GM15510 (cell line): ENCODE results near the gene KCNMA1.

Experiments used
- POLR2A ChIP-seq: IDR thresholded peaks from 3 replicates; pipeline ENCODE4 v1.6.1; 2011; ENCODE audit warnings: borderline replicate concordance; ENCODE audit not compliant: insufficient read length; ENCODE audit errors: extremely low read depth

The KCNMA1 gene

DNA sequence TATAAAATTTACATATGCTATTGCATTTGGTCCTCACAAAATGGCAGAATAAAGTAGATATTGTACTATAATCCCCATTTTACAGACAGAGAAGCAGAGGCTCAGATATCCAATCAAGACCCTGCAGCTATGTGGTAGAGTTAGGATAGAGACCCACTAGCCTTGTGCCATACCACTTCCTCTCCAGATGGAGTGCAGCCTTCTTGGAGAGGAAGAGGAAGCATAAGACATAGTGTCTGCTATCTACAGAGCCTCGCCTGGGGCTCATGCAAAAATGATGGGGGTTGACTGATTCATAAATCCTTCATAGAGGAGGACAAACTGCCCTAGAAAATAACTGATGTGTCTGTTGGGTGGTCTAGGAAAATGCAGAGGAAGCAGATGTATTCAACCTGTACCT lies 447.3 kb downstream of the KCNMA1 start:
- no peak for TF ChIP-seq POLR2A

DNA sequence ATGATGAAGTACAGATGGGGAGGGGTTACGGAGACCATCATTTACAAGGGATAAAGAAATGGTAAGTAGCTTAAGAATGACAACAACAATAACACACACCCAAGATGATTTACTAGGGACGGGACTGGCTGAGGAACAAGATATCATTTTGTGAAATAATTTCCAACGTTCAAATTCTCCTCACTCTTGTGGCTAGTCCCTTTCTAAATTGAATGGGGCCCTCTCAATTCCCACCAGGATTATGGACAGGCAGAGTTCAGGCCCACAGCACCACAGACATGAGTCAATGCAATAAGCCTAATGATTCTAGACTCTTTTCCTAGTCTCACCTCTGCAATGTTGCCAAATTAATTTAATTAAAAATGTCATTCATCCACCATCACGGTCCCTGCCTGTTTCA lies 448.1 kb downstream of the KCNMA1 start:
- no peak for TF ChIP-seq POLR2A

DNA sequence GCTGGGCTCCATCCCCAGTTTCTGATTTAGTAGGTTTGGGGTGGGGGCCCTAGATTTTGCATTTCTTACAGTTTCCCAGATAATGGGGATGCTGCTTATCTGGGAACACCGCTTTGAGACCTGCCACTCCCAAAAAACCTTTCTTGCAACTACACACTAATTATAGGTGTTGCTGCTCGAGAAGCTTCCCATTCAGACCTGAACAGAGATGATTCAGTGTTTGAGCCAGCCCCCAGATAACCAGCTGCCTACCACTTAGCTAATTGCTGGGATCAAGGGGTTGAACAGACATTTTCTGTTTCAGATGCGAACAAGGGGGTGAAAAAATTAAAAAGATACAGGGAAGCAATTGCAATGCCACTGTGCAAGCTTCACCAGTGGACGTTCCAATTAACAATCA lies 448.5 kb downstream of the KCNMA1 start:
- no peak for TF ChIP-seq POLR2A

DNA sequence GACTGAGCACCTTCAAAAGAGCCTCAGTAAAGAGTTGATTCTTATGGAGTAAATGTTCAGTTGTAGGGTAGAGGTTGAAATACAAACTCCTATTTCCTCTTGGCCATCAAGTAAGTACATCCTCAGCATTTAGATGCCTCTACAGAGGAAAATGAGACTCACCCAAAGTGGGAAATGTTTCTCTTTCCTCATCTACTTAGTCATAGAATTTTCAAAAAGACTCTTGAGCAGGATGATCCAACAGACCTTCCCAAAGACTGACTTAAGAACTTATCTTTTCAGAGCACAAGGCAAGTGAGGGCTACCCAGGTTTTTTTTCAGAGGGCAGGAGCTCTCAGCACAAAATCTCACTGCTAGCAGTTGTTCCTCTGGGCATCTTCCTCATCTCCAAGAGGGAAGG lies 449.1 kb downstream of the KCNMA1 start:
- TF ChIP-seq POLR2A = no peak

DNA sequence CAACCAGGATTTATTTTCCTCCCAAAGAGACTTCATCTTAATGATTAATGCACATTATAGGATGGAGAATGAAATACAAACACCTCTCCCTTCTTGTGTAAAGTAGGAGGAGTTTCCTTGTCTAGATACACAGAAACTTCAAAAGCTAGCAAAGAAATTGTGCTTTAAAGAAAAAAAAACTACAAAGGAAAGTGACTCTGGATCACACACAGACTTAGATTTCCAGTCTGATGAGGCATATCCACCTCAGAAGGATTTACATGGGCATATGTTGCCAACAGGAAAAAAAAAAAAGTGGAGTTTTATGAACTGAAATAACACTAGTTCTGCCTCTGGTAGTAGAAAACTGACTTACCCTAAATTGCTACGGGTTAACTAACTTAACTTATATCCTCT lies 449.6 kb downstream of the KCNMA1 start:
- no peak for TF ChIP-seq POLR2A

DNA sequence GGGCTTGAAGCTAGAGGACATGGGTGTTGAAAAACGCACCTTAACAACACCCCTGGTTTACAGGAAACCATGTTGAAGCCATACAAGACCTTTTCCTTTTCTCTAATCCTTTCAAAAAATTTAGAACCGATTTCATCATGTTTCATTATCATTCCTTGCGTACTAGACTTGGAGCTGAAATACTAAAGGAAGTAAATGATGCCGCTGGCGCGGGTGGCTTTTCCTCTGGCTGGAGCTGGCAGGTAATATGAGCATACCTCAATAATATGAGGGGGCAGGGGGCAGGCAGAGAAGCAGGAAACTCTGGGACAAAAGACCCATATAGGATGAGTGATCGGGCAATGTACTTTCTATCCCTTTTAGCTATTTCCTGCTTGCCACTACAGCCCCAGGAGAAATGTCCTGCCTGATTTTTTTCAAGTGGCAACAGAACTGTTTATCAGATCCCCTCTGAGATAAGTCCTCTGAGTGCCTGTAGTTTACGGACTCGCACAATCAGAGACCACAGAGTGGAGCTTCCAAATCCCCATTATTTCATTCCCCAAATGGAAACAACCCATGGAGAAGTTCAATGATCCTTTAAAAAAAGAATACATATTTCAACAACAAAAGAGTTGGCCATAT lies 450.1 kb downstream of the KCNMA1 start:
- TF ChIP-seq POLR2A = no peak

DNA sequence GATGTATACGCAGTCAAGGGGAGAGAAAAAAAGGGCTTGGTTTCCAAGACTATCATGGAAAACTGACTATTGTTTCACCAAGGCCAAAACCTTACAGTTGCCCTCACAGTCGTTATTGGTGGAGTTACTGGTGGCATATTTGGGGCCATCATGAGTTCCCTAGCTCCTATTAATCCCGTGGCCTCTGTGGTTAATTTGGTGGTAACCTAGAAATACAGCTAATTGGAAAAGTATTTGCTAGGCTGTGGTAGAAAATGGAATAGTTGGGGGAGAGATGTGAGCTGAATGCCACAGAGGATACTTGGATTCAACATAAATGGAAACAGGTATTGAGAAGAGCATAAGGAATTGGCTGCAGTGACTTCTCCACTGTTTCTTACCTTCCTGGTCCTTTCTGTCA lies 450.7 kb downstream of the KCNMA1 start:
- no peak for TF ChIP-seq POLR2A

DNA sequence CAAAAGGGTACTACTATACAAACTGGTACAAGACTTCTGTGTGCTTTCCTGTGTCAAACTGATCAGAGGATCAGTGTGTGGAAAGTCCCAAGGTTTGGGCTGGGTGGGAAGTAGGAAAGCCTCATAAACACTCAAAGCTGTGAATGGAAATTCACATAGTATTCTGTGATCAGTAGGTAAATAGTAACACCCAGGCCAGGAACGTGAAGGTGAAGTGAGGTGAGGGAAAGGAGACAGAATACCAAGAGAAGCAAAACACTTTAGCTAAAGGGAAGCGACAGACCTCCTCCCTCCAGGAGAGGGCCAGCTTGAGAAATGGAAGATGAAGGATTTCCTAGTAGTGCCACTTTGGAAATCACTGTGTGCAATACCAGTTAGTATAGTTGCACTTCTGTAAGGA lies 451.9 kb downstream of the KCNMA1 start:
- no peak for TF ChIP-seq POLR2A

DNA sequence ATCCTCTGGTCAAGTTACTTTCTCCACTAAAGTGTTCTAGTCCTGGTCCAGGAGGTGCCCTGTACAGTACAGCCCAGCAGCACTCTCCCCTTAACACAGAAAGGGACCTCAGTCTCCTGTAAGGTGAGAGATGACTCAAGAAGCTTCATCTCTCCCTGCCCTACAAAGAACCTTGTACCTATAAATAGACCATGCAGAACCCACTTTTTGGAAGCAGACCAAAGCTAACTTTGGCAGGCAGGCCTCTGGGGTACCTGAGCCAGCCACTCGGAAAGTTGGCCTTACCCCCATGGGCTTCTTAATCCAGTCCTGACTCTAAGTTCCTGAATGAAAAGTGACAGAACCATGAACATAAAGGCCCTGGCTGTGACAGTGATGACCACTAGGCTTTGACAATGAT lies 454.8 kb downstream of the KCNMA1 start:
- no peak for TF ChIP-seq POLR2A

DNA sequence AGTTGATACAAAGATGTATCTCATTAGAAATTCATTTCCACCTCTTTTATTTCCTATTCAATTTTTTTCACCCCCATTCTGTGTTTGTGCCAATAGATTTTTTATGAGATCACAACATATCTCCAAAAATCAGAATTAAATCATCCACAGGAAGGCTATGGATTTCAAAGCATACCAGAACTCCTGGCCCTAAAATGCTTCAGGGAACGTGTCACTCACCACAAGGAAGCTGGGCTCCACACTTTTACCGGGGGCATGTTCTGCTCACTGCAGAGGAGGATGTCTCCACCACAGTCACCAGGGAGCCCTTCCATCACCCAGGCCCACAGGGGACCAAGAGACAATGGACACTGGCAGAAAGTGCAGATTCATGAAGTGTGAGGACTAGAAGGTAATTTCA lies 456.8 kb downstream of the KCNMA1 start:
- no peak for TF ChIP-seq POLR2A

DNA sequence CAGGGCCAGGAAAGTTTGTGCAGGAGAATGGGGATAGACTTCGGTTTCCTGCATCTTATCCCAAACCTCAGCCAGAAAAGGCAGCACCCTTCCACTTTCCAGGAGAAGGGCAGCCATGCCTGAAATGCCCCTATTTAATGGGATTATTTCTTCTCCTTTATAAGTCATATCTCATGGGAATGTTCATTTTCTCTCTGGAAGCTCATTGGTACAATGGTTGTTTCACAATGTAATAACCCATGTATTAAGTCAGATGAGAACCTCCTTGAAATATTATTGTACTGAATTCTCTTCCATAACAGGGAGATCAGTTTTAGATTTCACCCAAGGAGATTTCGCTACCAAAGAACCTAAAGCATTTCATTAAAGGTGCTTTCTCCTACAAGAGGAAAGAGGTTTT lies 457.5 kb downstream of the KCNMA1 start:
- no peak for TF ChIP-seq POLR2A

DNA sequence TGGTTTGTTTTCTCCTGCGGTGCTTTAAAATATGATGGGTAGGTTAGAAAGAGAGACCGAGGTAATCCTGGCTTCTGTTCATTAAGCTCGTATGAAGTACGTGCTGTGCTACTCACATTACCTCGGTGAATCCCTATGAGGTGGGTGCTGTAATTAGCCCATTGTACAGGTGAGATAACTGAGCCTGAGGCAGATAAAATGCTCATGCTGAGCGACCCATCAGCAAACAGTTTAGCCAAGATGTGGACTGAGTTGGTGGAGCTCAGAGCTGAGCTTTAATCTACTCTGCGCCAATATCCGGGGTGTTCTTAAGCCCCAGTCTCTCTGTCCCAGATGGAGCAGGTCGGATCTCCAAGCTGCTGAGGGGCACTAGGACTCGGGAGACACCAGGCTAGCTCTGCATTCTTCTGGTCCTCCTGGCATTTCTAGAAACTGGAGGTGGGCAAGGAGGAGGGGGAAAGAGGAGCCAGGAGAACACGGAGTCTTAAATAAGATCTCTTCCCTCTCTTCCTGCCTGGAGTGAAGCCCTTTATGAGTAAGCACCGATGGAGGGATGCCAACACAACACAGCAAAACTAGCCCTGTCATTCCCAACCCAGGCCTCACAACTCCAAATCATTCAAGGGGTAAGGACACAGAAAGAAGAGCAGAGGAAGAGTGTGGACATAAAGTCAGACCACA lies 458.5 kb downstream of the KCNMA1 start:
- TF ChIP-seq POLR2A = no peak

DNA sequence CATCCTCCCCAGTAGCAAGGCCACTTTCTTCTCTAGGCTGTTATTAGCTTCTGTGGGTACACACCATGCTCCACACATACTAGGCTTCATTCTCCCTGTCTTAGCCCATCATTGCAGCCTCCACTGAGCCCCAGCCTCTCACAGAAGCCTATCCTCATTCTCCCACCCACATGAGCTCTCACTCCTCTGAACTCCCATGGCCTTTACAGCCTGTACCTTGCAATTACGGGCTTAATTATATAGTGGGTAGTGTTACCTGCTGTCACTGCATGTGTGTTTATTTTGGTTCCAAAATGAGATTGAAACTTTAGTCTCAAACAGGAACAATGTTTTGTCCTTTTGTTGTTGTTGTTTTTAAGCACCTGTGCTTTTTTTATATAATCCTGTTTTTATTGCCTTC lies 460.0 kb downstream of the KCNMA1 start:
- no peak for TF ChIP-seq POLR2A

DNA sequence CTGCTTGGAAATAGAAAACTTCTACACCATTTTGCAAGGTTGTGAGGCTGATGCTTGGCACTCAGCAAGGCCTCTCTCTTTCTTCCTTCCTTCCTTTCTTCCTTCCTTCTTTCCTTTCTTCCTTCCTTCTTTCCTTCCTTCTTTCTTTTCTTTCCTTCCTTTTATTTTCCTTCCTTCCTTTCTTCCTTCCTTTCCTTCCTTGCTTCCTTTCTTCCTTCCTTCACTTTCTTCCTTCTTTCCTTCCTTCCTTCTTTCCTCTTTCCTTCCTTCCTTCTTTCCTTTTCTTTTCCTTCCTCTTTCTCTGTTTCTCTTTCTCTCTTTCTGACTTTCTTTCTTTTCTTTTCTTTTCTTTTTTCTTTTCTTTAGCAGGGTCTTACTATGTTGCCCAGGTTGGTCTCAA lies 460.4 kb downstream of the KCNMA1 start:
- TF ChIP-seq POLR2A = no peak

DNA sequence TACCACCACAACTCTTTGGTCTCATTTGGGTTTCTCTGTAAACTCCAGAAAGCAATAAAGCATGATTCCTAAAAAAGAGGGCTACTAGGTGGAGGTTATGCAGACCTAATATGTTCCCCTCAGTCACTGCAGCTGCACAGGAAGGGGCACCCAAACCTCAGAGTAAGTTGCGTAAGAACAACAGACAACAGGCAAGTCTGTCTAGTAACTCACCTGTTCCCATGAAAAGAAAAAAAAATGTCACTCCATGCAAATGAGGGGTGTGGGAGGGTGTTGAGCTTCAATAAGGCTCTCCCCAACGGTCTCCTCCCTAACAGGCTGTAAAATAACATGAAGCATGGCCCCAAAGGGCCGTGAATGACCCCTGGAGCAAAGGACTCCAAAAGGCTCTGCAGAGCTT lies 461.4 kb downstream of the KCNMA1 start:
- no peak for TF ChIP-seq POLR2A

DNA sequence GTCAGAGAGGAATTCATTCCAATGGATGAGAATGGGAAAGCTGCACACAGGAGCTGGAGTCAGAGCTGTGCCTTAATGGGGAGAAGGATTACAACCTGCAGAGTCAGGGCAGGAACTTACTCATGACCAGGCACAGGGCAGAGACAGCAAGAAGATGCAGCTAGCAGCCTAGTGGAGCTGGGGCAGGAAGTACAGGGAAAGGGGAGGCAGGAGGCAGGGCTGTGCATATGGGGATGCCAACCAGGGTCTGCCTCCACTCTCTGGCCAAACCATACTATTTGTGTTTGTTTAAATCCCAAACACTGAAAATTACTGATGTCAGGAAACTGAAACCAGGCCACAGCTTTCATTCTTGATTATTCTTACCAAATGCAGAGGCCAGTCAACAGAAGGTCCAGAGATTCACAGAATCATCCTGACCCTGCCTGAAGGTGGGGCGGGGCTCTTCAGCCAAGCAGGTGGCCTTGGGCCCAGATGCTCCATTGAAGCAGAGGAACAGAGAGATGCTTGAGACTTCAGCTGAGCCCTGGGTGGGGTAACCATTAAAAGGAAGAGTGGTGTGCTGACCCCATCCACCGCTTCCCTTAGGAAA lies 461.9 kb downstream of the KCNMA1 start:
- TF ChIP-seq POLR2A = no peak
